Breast epithelium (tissue), 4 donors: Measurements from ENCODE around the gene HYOU1. TPM values are rescaled to one million over a fixed set of nuclear protein-coding genes. Genes with fewer than 3 reads are reported as not detected.

Experiments used
- DNase-seq, 2 donors: peaks; one replicate each; pipeline ENCODE4 v3.0.0-alpha.2; 2019; ENCODE audit warnings: low spot score in 2 of 2
- H3K27ac ChIP-seq, 2 donors: fragments of 200-600 bp; sonication (generic) in 1 of 2; one replicate each; pipeline ENCODE4 v1.5.1; 2016 to 2019; ENCODE audit warnings: mild to moderate bottlenecking in 1 of 2
- H3K27me3 ChIP-seq, 2 donors: fragments of 200-600 bp; sonication (generic) in 1 of 2; one replicate each; pipeline versions ENCODE4 v1.5.1 to v1.6.0; 2017 to 2019; ENCODE audit warnings: control low read depth in 1 of 2, mild to moderate bottlenecking in 1 of 2
- H3K36me3 ChIP-seq: fragments of 200-600 bp; one replicate; pipeline ENCODE4 v1.5.1; 2019
- H3K4me1 ChIP-seq, 2 donors: fragments of 200-600 bp; sonication (generic); one replicate each; pipeline ENCODE4 v1.5.1; 2016 to 2019; ENCODE audit warnings: control low read depth in 1 of 2
- H3K4me3 ChIP-seq, 3 donors: fragments of 200-600 bp; sonication (generic); 1 replicate in 2 of 3; 2 replicates in 1 of 3; pipeline ENCODE4 v1.5.1; 2016 to 2019; ENCODE audit warnings: mild to moderate bottlenecking in 3 of 3, moderate library complexity in 2 of 3
- H3K9me3 ChIP-seq, 2 donors: fragments of 200-600 bp; sonication (generic) in 1 of 2; one replicate each; pipeline ENCODE4 v1.5.1; 2016 to 2019; ENCODE audit warnings: control low read depth in 1 of 2
- CTCF ChIP-seq, 3 donors: fragments of 450-650 bp; IDR thresholded peaks; one replicate each; pipeline ENCODE4 v1.5.1; 2016 to 2017; ENCODE audit warnings: antibody characterized with exemption in 3 of 3, mild to moderate bottlenecking in 3 of 3, moderate library complexity in 3 of 3
- POLR2A ChIP-seq: fragments of 450-650 bp; IDR thresholded peaks from one replicate; pipeline ENCODE4 v1.6.1; 2016; ENCODE audit warnings: antibody characterized with exemption, mild to moderate bottlenecking, moderate library complexity
- POLR2AphosphoS5 ChIP-seq, 3 donors: sonication (generic); formaldehyde crosslinking; IDR thresholded peaks; one replicate each; pipeline ENCODE4 v1.6.1; 2017; ENCODE audit warnings: antibody characterized with exemption in 3 of 3
- intact Hi-C: fragments of 100-400 bp; cut with DNase I; formaldehyde crosslinking; loops from one replicate; pipeline ENCODE4 v1.15.1; 2023; ENCODE audit warnings: low total_unique reads
- total RNA-seq, 3 donors: library from RNA; depleted of rRNA; stranded (reverse); fragments of >200 nt; gene quantifications; one replicate each; pipeline ENCODE4 v1.1.0, GENCODE V29; 2016

HYOU1 gene
- total RNA-seq, 3 donors from 2014 or later = 37.0 to 73.7 (median 57.5) TPM

GRCh38 chr11:119048644-119049043 is 8.4 kb downstream of the HYOU1 start:
- H3K4me1 ChIP-seq = no peaks in the 10 kb centered on the region
- H3K9me3 ChIP-seq = no peaks in the 10 kb centered on the region
- intact Hi-C loops = no loop called here
- no peak overlapping the region for H3K27ac ChIP-seq
- no peaks in the 10 kb centered on the region for H3K27me3 ChIP-seq
- H3K36me3 ChIP-seq = peaks cover 11% of the 10 kb centered on the region
- TF ChIP-seq POLR2A (no peak), POLR2AphosphoS5 (IDR thresholded peaks at IDR 0.05) (no peak), CTCF (IDR thresholded peaks at IDR 0.05) (no peak)
- no peak overlapping the region for H3K4me3 ChIP-seq
- no peak for DNase-seq

GRCh38 chr11:119047205-119047604 is 9.8 kb downstream of the HYOU1 start:
- no peaks in the 10 kb centered on the region for H3K27me3 ChIP-seq
- no peaks in the 10 kb centered on the region for H3K4me1 ChIP-seq
- intact Hi-C loops = no loop called here
- no peak overlapping the region for H3K27ac ChIP-seq
- no peak for TF ChIP-seq CTCF (IDR thresholded peaks at IDR 0.05)
- H3K4me3 ChIP-seq = no peak overlapping the region
- H3K36me3 ChIP-seq = peaks cover 11% of the 10 kb centered on the region
- H3K9me3 ChIP-seq = no peaks in the 10 kb centered on the region
- DNase-seq = no peak

- Histone ChIP-seq H3K27ac (no peak overlapping the region), H3K4me3 (no peak overlapping the region), H3K36me3 (peaks cover 11% of the 10 kb centered on the region), H3K27me3 (no peaks in the 10 kb centered on the region), H3K9me3 (no peaks in the 10 kb centered on the region), H3K4me1 (no peaks in the 10 kb centered on the region)
- no peak for DNase-seq
- intact Hi-C loops = no loop called here
- TF ChIP-seq POLR2AphosphoS5 (IDR thresholded peaks at IDR 0.05) (no peak), CTCF (IDR thresholded peaks at IDR 0.05) (no peak)
Observed at GRCh38 chr11:119046489-119046888, 10.5 kb downstream of the HYOU1 start.

- TF ChIP-seq POLR2A = no peak
- no peak for TF ChIP-seq CTCF (IDR thresholded peaks at IDR 0.05)
- no peaks in the 10 kb centered on the region for H3K4me1 ChIP-seq
- DNase-seq = no peak
- H3K27me3 ChIP-seq = no peaks in the 10 kb centered on the region
- H3K27ac ChIP-seq = no peak overlapping the region
- H3K9me3 ChIP-seq = no peaks in the 10 kb centered on the region
- peaks cover 11% of the 10 kb centered on the region for H3K36me3 ChIP-seq
- no peak overlapping the region for H3K4me3 ChIP-seq
- intact Hi-C loops = no loop called here
Observed at GRCh38 chr11:119044708-119045107, 12.3 kb downstream of the HYOU1 start.

- Histone ChIP-seq H3K27me3 (no peaks in the 10 kb centered on the region), H3K36me3 (peaks cover 6% of the 10 kb centered on the region), H3K9me3 (no peaks in the 10 kb centered on the region), H3K4me3 (no peak overlapping the region), H3K27ac (no peak overlapping the region), H3K4me1 (no peaks in the 10 kb centered on the region)
- no peak for TF ChIP-seq POLR2AphosphoS5 (IDR thresholded peaks at IDR 0.05)
- no peak for TF ChIP-seq CTCF (IDR thresholded peaks at IDR 0.05)
- TF ChIP-seq POLR2A = no peak
- intact Hi-C loops = no loop called here
- no peak for DNase-seq
Observed at GRCh38 chr11:119042927-119043326, 14.1 kb downstream of the HYOU1 start.
